IPS DF 19.7 (cell line): Measurements from ENCODE around the gene SHQ1.
"Not testable (repeated sequence)": the region's sequence is repeated elsewhere in the genome, so short reads cannot be mapped to it uniquely, and the experiment has no call there.

Experiments
- DNase-seq: peaks from one replicate; pipeline ENCODE4 v3.0.0-alpha.2; 2013; ENCODE audit warnings: low read depth, low spot score

The SHQ1 gene

DNA sequence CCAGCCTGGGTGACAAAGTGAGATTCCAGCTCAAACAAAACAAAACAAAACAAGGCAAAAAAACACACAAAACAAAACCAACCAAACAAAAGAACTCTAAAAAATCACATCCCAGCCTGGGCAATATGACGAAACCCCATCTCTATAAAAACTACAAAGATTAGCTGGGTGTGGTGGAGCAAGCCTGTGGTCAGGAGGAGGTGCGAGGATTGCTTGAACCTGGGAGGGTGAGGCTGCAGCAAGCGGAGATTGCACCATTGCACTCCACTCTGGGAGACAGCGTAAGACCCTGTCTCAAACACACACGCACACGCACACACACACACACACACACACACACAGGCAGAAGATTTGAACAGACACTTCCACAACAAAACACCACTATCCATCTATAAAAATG lies 99.6 kb downstream of the SHQ1 start:
- no peak for DNase-seq

GRCh38 chr3:72746430-72747411 lies 101.5 kb downstream of the SHQ1 start:
- no peak for DNase-seq

DNA sequence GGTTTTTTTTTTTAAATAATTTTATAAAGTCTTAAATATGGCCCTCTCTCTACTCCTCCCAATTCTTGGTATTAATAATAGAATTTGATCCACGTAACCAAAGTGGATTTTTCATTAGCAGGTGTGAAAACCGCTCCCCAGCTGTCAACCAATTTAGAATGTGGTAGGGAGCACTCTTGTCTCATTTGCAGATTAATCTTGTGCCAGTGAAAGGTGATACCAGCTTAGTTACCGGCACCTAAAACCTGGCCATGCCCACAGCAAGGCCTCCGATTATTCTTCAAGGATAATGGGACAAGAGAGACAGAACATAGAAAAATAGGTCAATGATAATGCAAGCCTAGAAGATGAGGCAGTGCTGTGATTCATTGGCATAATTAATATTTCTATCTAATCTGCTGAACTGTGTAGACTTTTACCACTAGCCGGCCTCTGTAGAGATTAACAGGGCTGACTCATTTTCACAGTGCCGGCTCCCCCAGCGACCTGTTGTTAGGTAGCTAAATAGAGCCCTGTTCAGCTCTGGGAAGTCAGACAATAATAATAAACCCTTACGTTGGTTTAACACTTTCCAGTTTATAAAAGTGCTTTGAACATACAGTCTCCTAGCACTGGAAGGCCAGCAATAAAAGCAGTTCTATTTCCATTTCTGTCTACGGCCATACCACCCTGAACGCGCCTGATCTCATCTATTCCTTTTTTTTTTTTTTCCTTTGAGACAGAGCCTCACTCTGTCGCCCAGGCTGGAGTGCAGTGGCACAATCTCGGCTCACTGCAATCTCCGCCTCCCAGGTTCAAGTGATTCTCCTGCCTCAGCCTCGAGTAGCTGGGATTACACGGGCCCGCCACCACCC lies 102.9 kb downstream of the SHQ1 start:
- DNase-seq, result no peak

- DNase-seq, result no peak
Measured at GRCh38 chr3:72744330-72744729, 103.9 kb downstream of the SHQ1 start.

DNA sequence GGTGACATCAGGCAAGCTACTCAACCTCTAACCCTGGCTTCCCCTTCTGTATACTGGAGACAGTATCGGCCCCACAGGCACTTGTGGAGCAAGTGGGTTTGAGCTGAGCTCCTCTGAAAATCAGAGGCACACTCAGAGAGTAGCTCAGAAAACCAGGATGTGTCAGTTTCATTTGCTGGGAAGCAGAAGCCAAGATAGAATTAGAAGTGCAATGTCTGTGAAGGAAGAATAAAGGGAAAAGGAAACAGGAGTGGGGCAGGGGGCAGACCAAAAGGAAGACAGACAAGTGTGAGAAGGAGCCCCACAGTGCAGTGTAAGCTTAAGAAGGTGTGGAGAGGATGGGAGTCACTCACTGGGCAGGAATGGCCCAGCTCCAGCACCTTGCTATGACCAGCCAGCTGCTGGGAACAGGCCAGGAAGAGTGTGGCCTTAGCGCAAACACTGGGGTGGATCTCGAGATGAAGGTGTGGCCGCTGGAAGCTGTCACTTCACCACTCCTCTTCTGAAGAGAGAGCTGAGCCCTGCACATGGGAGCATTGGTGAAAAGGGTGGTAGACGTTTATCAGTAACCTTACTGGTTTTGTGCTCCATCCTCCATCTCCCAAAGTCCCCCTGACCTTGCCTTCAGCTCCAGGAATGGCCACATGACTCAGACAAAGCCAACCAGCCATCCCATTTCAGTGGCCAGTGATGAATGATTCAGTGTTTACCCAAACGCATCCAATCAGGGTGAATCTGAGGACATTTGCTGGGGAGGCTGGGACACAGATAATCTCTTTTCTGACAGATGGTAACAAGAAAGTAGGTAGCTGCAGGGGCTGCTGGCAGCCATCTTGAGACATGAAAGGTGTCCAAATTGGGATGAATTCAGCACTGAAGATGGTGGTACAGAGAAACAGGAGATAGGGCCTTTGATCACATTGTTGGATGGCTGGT lies 108.4 kb downstream of the SHQ1 start:
- no peak for DNase-seq

DNA sequence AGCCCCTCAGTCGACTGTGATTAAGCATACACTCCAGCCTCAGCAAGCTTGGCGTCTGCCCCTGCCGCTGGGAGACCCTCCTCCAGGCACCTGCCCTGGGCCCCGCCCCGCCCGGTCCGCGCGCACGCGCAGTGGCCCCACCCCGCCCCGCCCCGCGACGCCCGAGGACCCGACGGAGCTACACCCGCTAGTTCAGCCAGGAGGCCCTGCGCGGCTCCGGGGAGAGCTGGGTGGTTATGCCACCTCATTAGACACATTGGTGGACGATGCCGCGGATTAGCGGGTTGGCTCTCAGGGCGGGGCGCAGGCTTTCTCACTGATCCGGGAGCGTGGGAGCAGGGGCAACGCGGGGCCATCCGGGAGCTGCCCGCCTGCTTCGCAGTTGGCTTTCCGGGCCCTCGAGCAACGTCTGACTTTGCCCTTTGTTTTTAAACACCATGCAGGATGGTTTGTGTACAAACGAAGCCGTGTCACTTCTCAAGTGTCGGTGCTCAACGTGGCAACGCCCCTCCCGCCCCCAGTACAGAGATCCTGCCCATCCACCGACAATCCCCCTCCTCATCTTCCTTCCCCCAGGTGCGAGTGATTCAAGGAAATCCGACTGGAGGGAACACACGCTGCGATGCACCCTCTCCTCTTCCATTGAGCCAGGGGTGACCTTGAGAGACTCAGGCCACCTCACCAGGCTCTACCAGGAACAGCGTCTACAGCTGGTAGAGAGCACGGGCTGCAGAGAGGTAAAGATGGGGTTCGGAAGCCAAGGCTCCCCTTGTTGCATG lies 109.3 kb downstream of the SHQ1 start:
- no peak for DNase-seq

DNA sequence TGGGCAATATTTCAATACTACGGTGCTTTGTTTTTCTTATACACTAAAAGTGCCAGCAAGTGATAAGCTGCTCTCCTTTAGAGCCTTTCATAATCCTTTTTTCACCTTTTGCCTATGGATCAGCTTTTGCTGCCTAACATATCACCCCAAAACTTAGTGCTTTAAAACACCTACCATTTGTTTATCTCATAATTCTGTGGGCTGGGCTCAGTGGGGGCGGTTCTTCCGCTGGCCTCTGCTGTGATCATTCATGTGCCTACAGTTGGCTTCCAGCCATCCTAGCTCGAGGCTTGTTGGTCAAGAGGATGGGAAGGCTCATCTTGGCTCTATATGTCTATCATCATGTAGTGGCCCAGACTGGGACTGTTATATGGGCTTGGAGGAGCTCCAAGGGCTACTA lies 113.2 kb downstream of the SHQ1 start:
- DNase-seq, result not testable (repeated sequence)

- no peak for DNase-seq
Measured at GRCh38 chr3:72733676-72734075, 114.6 kb downstream of the SHQ1 start.

DNA sequence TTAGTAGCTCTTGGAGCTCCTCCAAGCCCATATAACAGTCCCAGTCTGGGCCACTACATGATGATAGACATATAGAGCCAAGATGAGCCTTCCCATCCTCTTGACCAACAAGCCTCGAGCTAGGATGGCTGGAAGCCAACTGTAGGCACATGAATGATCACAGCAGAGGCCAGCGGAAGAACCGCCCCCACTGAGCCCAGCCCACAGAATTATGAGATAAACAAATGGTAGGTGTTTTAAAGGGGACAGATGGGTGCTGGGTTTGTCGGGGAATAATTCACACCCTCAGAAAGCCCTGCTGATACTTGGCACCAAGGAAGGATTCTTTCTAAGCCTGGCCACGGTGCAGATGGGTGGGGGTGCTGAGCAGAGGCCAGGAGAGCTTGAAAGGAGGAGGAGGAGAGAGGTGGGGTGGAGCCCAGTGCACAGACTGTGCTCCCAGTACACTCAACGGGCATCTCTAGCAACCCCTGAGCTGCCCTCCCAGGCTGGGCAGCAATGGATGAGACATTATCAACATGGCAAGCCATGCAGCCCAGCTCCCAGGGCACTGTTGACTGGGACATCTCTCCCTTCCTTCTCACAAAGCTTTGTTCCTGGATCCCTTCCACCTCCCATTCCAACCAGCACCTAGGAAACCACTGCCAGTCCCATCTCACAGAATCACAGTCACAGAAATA lies 115.4 kb downstream of the SHQ1 start:
- not testable (repeated sequence) for DNase-seq

- no peak for DNase-seq
Measured at GRCh38 chr3:72728958-72729467, 119.2 kb downstream of the SHQ1 start.

DNA sequence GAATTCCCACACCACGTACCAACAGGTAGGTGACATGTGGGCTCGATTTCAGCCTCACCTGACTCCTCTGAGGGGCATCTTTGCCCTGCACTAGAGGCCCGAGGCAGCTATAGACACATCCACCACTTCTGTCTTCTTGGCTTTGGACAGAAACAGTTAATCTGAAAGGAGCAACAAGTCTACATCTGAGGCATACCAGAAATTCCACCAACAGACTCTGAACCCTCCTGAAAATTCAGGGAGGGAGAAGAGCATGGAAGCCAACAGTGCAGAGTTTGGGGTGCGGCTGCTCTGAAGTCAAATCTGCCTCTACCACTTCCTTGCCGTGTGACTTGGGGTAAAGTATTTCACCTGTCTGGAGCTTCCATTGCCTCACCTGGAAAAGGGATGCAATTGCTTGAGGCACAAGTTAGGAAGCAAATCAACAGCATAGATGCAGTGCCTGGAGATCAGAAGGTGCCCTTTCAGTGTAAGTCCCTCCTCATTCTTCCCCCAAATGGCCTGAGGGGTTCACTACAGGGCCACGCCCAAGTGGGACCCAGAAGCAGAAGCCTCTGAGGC lies 119.8 kb downstream of the SHQ1 start:
- no peak for DNase-seq

GRCh38 chr3:72727726-72728125 lies 120.5 kb downstream of the SHQ1 start:
- no peak for DNase-seq

GRCh38 chr3:72727172-72727571 lies 121.1 kb downstream of the SHQ1 start:
- DNase-seq, result no peak

- no peak for DNase-seq
Measured at GRCh38 chr3:72725229-72725628, 123.0 kb downstream of the SHQ1 start.

DNA sequence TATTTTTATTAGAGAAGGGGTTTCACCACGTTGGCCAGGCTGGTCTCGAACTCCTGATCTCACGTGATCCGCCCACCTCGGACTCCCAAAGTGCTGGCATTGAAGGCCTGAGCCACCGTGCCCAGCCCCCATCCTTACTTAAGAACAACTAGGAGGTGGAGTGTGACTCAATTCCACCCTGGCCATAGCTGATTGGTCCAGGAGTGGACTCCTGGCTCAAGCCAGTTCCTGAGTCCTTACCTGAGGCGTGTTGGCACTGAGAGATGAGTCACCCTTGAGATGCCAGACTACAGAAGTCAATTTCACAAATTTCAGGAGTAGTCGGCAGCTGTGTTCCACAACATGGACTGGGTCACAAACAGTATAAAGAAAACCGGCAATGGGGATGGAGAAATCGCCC lies 124.2 kb downstream of the SHQ1 start:
- DNase-seq, result no peak

DNA sequence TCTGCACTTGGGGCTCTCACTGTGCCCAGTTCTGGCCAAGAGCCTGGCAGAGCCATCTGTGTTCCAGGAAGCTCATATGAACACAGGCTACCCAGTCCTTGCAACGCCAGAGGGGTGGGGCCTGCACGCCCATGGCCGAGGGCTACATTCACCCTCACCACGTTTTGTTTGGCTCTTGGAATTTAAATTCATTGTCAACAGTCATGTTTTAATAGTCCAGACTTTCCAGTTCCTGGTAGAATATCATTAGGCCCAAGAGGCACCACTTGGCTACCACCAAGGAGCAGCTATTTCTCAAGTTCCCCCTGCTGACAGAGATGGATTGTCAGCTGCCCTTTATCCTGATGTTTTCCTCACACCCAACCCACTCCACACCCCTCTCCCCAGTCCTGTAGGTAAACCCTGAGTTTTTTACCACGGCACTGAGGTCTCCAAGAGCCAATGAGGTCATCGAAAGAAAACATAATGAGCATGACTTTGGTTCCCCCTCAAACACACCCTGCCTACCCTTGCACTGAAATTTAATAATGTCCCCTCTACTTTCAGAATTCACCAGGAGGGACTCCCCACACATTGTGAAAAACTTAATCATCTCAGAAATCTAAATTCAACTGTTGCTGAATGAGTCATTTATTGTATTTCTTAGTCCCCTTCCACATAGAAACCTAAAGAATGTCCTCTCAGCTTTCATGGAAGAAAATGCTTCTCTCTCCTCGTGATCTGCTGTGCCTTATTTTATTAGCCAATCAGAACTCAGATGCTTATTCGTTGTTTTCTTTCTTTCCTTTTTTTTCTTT lies 125.1 kb downstream of the SHQ1 start:
- DNase-seq, result no peak

GRCh38 chr3:72721683-72722381 lies 126.4 kb downstream of the SHQ1 start:
- DNase-seq, result no peak

GRCh38 chr3:72720566-72720965 lies 127.7 kb downstream of the SHQ1 start:
- DNase-seq, result no peak
